ENCODE measurements around the gene CCDC127.

DNA sequence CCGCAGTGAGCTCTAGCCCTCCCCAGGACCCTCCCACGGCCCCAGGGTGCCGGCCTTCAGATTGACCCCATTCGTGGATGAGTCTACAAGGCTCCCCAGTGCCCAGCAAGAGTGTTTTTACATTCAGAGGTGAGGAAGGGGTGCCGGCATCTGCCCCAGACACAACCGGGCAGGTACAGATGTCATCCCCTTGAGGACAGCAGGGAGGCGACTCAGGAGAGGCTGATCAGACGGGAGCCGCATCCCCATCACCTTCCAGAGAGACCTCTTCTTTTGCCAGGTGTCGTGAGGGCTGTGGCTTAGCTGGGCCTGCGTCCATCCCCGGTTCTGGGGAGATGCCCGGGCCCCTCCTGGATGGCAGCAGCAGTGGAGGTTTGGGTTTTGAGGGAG, 30.9 kb downstream of the CCDC127 start:
- TF ChIP-seq SPI1 (IDR thresholded peaks at IDR 0.05; ENCODE audit: low read depth, low read length) = no peak
- TF ChIP-seq POLR2A (IDR thresholded peaks at IDR 0.05; ENCODE audit: low read depth, low read length) = no peak

All from GM12891 (cell line).